ENCODE data around the gene FOXP1.

FOXP1 gene

DNA sequence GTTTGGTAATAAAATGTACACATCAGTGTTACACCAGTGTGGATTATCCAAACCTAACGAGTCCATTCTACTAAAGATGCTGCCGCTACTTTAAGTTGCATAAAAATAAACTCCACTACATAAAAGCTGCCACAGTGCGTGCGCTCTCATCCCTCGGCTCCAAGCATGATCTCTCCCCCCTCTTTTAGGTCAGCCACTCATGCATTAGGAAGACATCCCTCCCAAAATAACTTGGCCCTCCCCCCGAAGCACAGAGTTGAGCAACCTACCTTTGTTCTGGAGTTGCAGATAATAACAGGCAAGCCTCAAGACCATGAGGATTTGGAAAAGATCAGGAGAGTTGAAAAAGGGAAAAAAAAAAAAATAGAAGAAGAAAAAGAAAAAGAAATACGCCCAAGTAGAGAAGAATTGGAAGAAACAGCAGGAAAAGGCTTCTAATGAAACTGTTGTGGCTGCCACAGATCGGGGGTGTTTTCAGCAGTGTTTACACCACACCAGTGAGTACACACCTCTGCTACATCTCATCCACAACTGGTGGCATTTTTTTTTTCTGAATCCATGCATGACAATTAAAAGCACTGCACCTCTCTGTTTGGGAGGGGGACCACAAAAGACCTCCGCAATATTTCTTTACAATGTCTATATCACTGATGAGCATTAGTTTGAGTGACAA is 339.2 kb downstream of the FOXP1 start:
- Histone ChIP-seq H3K36me3 (replicated peaks; ENCODE audit: low read depth, low read length) (no peaks in the 10 kb centered on the region), H3K9me3 (ENCODE audit: insufficient read depth, low read length) (no peaks in the 10 kb centered on the region), H3K4me3 (ENCODE audit: low read length) (no peak overlapping the region), H3K9ac (ENCODE audit: low read length) (no peak overlapping the region), H3K27me3 (ENCODE audit: low read depth, low read length) (peaks cover 27% of the 10 kb centered on the region), H4K20me1 (ENCODE audit: insufficient read depth, low read length) (no peaks in the 10 kb centered on the region), H2AFZ (ENCODE audit: low read depth, low read length) (no peak overlapping the region), H3K4me1 (ENCODE audit: low read length) (peaks cover 9% of the 10 kb centered on the region), H3K27ac (ENCODE audit: low read length) (no peak overlapping the region), H3K4me2 (ENCODE audit: low read length) (peak overlapping the region; percentile 47), H3K79me2 (ENCODE audit: low read length) (no peaks in the 10 kb centered on the region)
- no peak for TF ChIP-seq EZH2phosphoT487 (IDR thresholded peaks at IDR 0.05; ENCODE audit: low read depth)
- TF ChIP-seq, protein P1, sequence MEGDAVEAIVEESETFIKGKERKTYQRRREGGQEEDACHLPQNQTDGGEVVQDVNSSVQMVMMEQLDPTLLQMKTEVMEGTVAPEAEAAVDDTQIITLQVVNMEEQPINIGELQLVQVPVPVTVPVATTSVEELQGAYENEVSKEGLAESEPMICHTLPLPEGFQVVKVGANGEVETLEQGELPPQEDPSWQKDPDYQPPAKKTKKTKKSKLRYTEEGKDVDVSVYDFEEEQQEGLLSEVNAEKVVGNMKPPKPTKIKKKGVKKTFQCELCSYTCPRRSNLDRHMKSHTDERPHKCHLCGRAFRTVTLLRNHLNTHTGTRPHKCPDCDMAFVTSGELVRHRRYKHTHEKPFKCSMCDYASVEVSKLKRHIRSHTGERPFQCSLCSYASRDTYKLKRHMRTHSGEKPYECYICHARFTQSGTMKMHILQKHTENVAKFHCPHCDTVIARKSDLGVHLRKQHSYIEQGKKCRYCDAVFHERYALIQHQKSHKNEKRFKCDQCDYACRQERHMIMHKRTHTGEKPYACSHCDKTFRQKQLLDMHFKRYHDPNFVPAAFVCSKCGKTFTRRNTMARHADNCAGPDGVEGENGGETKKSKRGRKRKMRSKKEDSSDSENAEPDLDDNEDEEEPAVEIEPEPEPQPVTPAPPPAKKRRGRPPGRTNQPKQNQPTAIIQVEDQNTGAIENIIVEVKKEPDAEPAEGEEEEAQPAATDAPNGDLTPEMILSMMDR (IDR thresholded peaks at IDR 0.05; ENCODE audit: low read depth, low read length), result no peak

GRCh38 chr3:71243229-71243628 is 340.3 kb downstream of the FOXP1 start:
- Histone ChIP-seq H3K36me3 (replicated peaks; ENCODE audit: low read depth, low read length) (no peaks in the 10 kb centered on the region), H3K9me3 (ENCODE audit: insufficient read depth, low read length) (no peaks in the 10 kb centered on the region), H3K27me3 (ENCODE audit: low read depth, low read length) (peaks cover 27% of the 10 kb centered on the region), H3K4me1 (ENCODE audit: low read length) (peaks cover 19% of the 10 kb centered on the region), H3K79me2 (ENCODE audit: low read length) (no peaks in the 10 kb centered on the region), H3K27ac (ENCODE audit: low read length) (no peak overlapping the region), H3K9ac (ENCODE audit: low read length) (no peak overlapping the region), H2AFZ (ENCODE audit: low read depth, low read length) (no peak overlapping the region), H4K20me1 (ENCODE audit: insufficient read depth, low read length) (no peaks in the 10 kb centered on the region), H3K4me3 (ENCODE audit: low read length) (no peak overlapping the region), H3K4me2 (ENCODE audit: low read length) (no peak overlapping the region)
- no peak for TF ChIP-seq EZH2phosphoT487 (IDR thresholded peaks at IDR 0.05; ENCODE audit: low read depth)
- TF ChIP-seq, protein P1 (IDR thresholded peaks at IDR 0.05; ENCODE audit: low read depth, low read length), result no peak

- TF ChIP-seq, protein P1 (IDR thresholded peaks at IDR 0.05; ENCODE audit: low read depth, low read length), result no peak
- TF ChIP-seq EZH2phosphoT487 (IDR thresholded peaks at IDR 0.05; ENCODE audit: low read depth), result no peak
- Histone ChIP-seq H4K20me1 (ENCODE audit: insufficient read depth, low read length) (no peaks in the 10 kb centered on the region), H2AFZ (ENCODE audit: low read depth, low read length) (no peak overlapping the region), H3K9ac (ENCODE audit: low read length) (no peak overlapping the region), H3K4me2 (ENCODE audit: low read length) (no peak overlapping the region), H3K27me3 (ENCODE audit: low read depth, low read length) (peaks cover 27% of the 10 kb centered on the region), H3K9me3 (ENCODE audit: insufficient read depth, low read length) (no peaks in the 10 kb centered on the region), H3K27ac (ENCODE audit: low read length) (no peak overlapping the region), H3K36me3 (replicated peaks; ENCODE audit: low read depth, low read length) (no peaks in the 10 kb centered on the region), H3K79me2 (ENCODE audit: low read length) (no peaks in the 10 kb centered on the region), H3K4me1 (ENCODE audit: low read length) (peaks cover 22% of the 10 kb centered on the region), H3K4me3 (ENCODE audit: low read length) (no peak overlapping the region)
Observed at GRCh38 chr3:71241981-71242560, 341.5 kb downstream of the FOXP1 start.

DNA sequence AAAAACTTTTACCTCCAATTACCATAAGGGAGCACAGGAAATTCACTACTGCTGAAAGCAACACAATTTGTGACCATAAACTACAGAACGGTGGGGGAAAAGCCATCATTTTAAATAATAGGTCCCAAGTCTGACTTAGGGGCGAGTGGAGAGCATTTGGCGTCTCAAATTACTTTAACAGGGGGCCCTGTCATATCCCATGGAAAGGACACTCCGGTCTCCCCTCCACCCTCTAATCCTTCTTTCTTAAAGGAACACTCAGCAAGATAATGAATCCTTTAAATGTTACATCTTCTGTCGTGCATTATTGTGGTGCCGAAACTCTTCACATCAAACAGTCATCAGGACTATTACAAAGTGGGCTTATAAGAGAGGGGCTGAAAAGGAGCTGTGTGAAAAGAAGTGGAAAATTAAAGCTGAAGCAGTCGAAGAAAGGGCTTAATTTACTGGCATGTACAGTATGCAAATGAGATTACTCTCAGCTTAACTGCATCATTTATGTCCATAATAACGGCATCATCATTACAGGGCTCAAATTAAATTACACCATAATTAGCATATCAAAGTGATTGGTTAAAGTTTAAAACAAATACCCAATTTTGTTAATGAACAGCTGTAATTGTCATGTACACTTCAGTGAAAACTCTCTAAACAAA is 342.2 kb downstream of the FOXP1 start:
- H3K36me3 ChIP-seq (replicated peaks; ENCODE audit: low read depth, low read length), result no peaks in the 10 kb centered on the region
- no peak overlapping the region for H3K4me2 ChIP-seq (ENCODE audit: low read length)
- no peaks in the 10 kb centered on the region for H4K20me1 ChIP-seq (ENCODE audit: insufficient read depth, low read length)
- H3K27me3 ChIP-seq (ENCODE audit: low read depth, low read length), result peaks cover 27% of the 10 kb centered on the region
- H3K9ac ChIP-seq (ENCODE audit: low read length), result no peak overlapping the region
- H2AFZ ChIP-seq (ENCODE audit: low read depth, low read length), result no peak overlapping the region
- TF ChIP-seq, protein P1 (IDR thresholded peaks at IDR 0.05; ENCODE audit: low read depth, low read length), result no peak
- no peak for TF ChIP-seq EZH2phosphoT487 (IDR thresholded peaks at IDR 0.05; ENCODE audit: low read depth)
- H3K79me2 ChIP-seq (ENCODE audit: low read length), result no peaks in the 10 kb centered on the region
- no peaks in the 10 kb centered on the region for H3K9me3 ChIP-seq (ENCODE audit: insufficient read depth, low read length)
- peaks cover 22% of the 10 kb centered on the region for H3K4me1 ChIP-seq (ENCODE audit: low read length)
- no peak overlapping the region for H3K4me3 ChIP-seq (ENCODE audit: low read length)
- no peak overlapping the region for H3K27ac ChIP-seq (ENCODE audit: low read length)

All from OCI-LY3 (cell line).